ENCODE measurements around the gene FSD1L.

FSD1L gene

GRCh38 chr9:105445203-105445881 is 2.5 kb upstream of the FSD1L start:
- H3K27ac ChIP-seq = no peak overlapping the region
- TF ChIP-seq ZFX (IDR thresholded peaks at IDR 0.05; ENCODE audit: borderline replicate concordance) (no peak), CTCF (IDR thresholded peaks at IDR 0.05) (no peak)

GRCh38 chr9:105447386-105447813 is 434 bp upstream of the FSD1L start:
- TF ChIP-seq CTCF (IDR thresholded peaks at IDR 0.05) = no peak
- no peak for TF ChIP-seq ZFX (IDR thresholded peaks at IDR 0.05; ENCODE audit: borderline replicate concordance)
- H3K27ac ChIP-seq = no peak overlapping the region

- H3K27ac ChIP-seq = no peak overlapping the region
These were observed 1.2 kb downstream of the FSD1L start for GRCh38 chr9:105449081-105449480.

GRCh38 chr9:105452185-105452584 is 4.4 kb downstream of the FSD1L start:
- H3K27ac ChIP-seq = no peak overlapping the region
- TF ChIP-seq ZFX (IDR thresholded peaks at IDR 0.05; ENCODE audit: borderline replicate concordance) (no peak), CTCF (IDR thresholded peaks at IDR 0.05) (no peak)

More at GRCh38 chr9:105449081-105449480, 1.2 kb downstream of the FSD1L start:
- TF ChIP-seq CTCF (IDR thresholded peaks at IDR 0.05) (no peak), ZFX (IDR thresholded peaks at IDR 0.05; ENCODE audit: borderline replicate concordance) (no peak)

- TF ChIP-seq CTCF (IDR thresholded peaks at IDR 0.05) (no peak), ZFX (IDR thresholded peaks at IDR 0.05; ENCODE audit: borderline replicate concordance) (no peak)
- H3K27ac ChIP-seq = no peak overlapping the region
These were observed 8.1 kb downstream of the FSD1L start for GRCh38 chr9:105455836-105456475.

GRCh38 chr9:105457560-105458294 is 9.9 kb downstream of the FSD1L start:
- TF ChIP-seq ZFX (IDR thresholded peaks at IDR 0.05; ENCODE audit: borderline replicate concordance) (no peak), CTCF (IDR thresholded peaks at IDR 0.05) (no peak)
- H3K27ac ChIP-seq = no peak overlapping the region

- TF ChIP-seq ZFX (IDR thresholded peaks at IDR 0.05; ENCODE audit: borderline replicate concordance) = no peak
- no peak for TF ChIP-seq CTCF (IDR thresholded peaks at IDR 0.05)
- no peak overlapping the region for H3K27ac ChIP-seq
These were observed 10.6 kb downstream of the FSD1L start for GRCh38 chr9:105458404-105458803.

Data from 22Rv1 (cell line).